NCI-H2029 treated with DMSO at 0.1 percent for 48 hours (cell line): ENCODE data around the gene GLDN.

Source experiments
- DNase-seq: peaks from one replicate; lab custom pipeline; 2025; lab: John Stamatoyannopoulos, UW

The GLDN gene

GRCh38 chr15:51322621-51323296, 18.7 kb upstream of the GLDN start:
- DNase-seq: no peak

- DNase-seq: no peak
These were observed 17.7 kb upstream of the GLDN start for GRCh38 chr15:51323749-51324148.

GRCh38 chr15:51325167-51325566, 16.3 kb upstream of the GLDN start:
- no peak for DNase-seq

GRCh38 chr15:51327081-51327480, 14.4 kb upstream of the GLDN start:
- no peak for DNase-seq

GRCh38 chr15:51328926-51329325, 12.5 kb upstream of the GLDN start:
- no peak for DNase-seq

- DNase-seq: no peak
These were observed 10.3 kb upstream of the GLDN start for GRCh38 chr15:51331141-51331540.

- no peak for DNase-seq
These were observed 9.0 kb upstream of the GLDN start for GRCh38 chr15:51332206-51333147.

GRCh38 chr15:51333571-51333970, 7.9 kb upstream of the GLDN start:
- DNase-seq: no peak

GRCh38 chr15:51334011-51334451, 7.4 kb upstream of the GLDN start:
- peak; percentile 23 for DNase-seq

GRCh38 chr15:51335087-51335486, 6.4 kb upstream of the GLDN start:
- no peak for DNase-seq

- DNase-seq: no peak
These were observed 5.7 kb upstream of the GLDN start for GRCh38 chr15:51335538-51336410.

GRCh38 chr15:51338496-51338895, 3.0 kb upstream of the GLDN start, which contains the start of gene CYP19A1:
Gene CYP19A1, minus strand, starts transcription at chr15:51338596. Its CDS starts 95,684 bp downstream, at chr15:51242912.
- no peak for DNase-seq

GRCh38 chr15:51342227-51342999, 958 bp downstream of the GLDN start:
- no peak for DNase-seq

GRCh38 chr15:51343466-51343865, 2.0 kb downstream of the GLDN start:
- no peak for DNase-seq

- DNase-seq: no peak
These were observed 4.7 kb downstream of the GLDN start for GRCh38 chr15:51346136-51346535.

- DNase-seq: no peak
These were observed 7.2 kb downstream of the GLDN start for GRCh38 chr15:51348688-51349087.

GRCh38 chr15:51349156-51349844, 7.8 kb downstream of the GLDN start:
- no peak for DNase-seq

GRCh38 chr15:51350723-51351122, 9.3 kb downstream of the GLDN start:
- no peak for DNase-seq

- no peak for DNase-seq
These were observed 12.5 kb downstream of the GLDN start for GRCh38 chr15:51353976-51354375.

GRCh38 chr15:51355096-51355495, 13.6 kb downstream of the GLDN start:
- no peak for DNase-seq

GRCh38 chr15:51356147-51356546, 14.7 kb downstream of the GLDN start:
- DNase-seq: no peak
